Fibroblast of skin of left quadriceps (primary cell): ENCODE data around the gene CTSW.
"Not testable (repeated sequence)": the region's sequence is repeated elsewhere in the genome, so short reads cannot be mapped to it uniquely, and the experiment has no call there.

Experiments used
- DNase-seq, 2 experiments: peaks; one replicate each; pipeline ENCODE4 v3.0.0-alpha.2; 2013; ENCODE audit warnings: low read depth in 2 of 2

Gene CTSW

GRCh38 chr11:65885808-65886536, 6.3 kb downstream of the CTSW start:
- DNase-seq: no peak

- no peak for DNase-seq
These were observed 7.4 kb downstream of the CTSW start for GRCh38 chr11:65886826-65887722.

- DNase-seq: no peak
These were observed 8.1 kb downstream of the CTSW start for GRCh38 chr11:65887723-65888162.

GRCh38 chr11:65888163-65888814, 8.7 kb downstream of the CTSW start, which contains the start of gene FIBP:
TSS of gene FIBP (minus strand) at chr11:65888471. CDS start at chr11:65888418, 53 bp downstream.
- peak; percentile 93 for DNase-seq

- peak; percentile 89 to 90 for DNase-seq
These were observed 10.9 kb downstream of the CTSW start, which contains the start of gene CCDC85B for GRCh38 chr11:65890324-65891218. TSS of gene CCDC85B (plus strand) at chr11:65890673. CDS start at chr11:65890784, 111 bp downstream.

GRCh38 chr11:65891219-65892136, 11.8 kb downstream of the CTSW start:
- DNase-seq: no peak

- not testable (repeated sequence) for DNase-seq
These were observed 12.5 kb downstream of the CTSW start for GRCh38 chr11:65892137-65892540.

GRCh38 chr11:65892661-65893317, 13.2 kb downstream of the CTSW start:
- no peak for DNase-seq

- no peak for DNase-seq
These were observed 14.5 kb downstream of the CTSW start for GRCh38 chr11:65894034-65894591.

- no peak for DNase-seq
These were observed 15.9 kb downstream of the CTSW start for GRCh38 chr11:65895482-65895981.

- no peak for DNase-seq
These were observed 16.7 kb downstream of the CTSW start for GRCh38 chr11:65896034-65896999.

GRCh38 chr11:65897020-65897471, 17.4 kb downstream of the CTSW start:
- DNase-seq: no peak

GRCh38 chr11:65898656-65899355, 19.2 kb downstream of the CTSW start:
- no peak for DNase-seq

GRCh38 chr11:65899356-65900124, 19.9 kb downstream of the CTSW start:
- no peak for DNase-seq

GRCh38 chr11:65900125-65900898, 20.7 kb downstream of the CTSW start, which contains the start of gene FOSL1:
TSS of gene FOSL1 (minus strand) at chr11:65900388. CDS start at chr11:65900339, 49 bp downstream.
- DNase-seq: peak; percentile 80 to 81
